ENCODE measurements around the gene GTSE1. TPM values are rescaled to one million over a fixed set of nuclear protein-coding genes. Genes with fewer than 3 reads are reported as not detected.

The GTSE1 gene
- total RNA-seq, 1 experiment from 2014 or later = 42.6 TPM

- Histone ChIP-seq H3K79me2 (ENCODE audit: insufficient read depth, low read length) (0 out of 2 replicates have a peak, but pooled peaks cover 2% of the 10 kb centered on the region), H3K14ac (ENCODE audit: insufficient read depth, low read length) (no peak overlapping the region), H3K4me1 (ENCODE audit: insufficient read depth, low read length) (no peaks in the 10 kb centered on the region), H2BK12ac (ENCODE audit: insufficient read length, low read depth, low read length) (no peak overlapping the region), H3K27ac (ENCODE audit: insufficient read length, low read depth, low read length) (no peak overlapping the region), H3K23ac (ENCODE audit: insufficient read length, low read depth, low read length) (no peak overlapping the region), H4K91ac (ENCODE audit: insufficient read length, low read depth, low read length) (no peak overlapping the region), H3K56ac (ENCODE audit: insufficient read length, low read depth, low read length) (no peak overlapping the region), H2BK5ac (ENCODE audit: insufficient read length, low read length) (no peak overlapping the region), H3K27me3 (ENCODE audit: insufficient read depth, low read length) (no peaks in the 10 kb centered on the region), H3K9ac (ENCODE audit: extremely low read depth, insufficient read length, low read length) (no peak overlapping the region), H3K4ac (ENCODE audit: low read depth, low read length) (no peak overlapping the region), H2AK5ac (ENCODE audit: insufficient read length, low read length) (no peak overlapping the region), H2BK20ac (ENCODE audit: low read depth, low read length, poor library complexity, severe bottlenecking) (no peak overlapping the region), H4K20me1 (ENCODE audit: control insufficient read depth, insufficient read depth, insufficient read length) (peaks cover 5% of the 10 kb centered on the region), H2AFZ (ENCODE audit: low read length) (no peak overlapping the region), H3K23me2 (ENCODE audit: insufficient read length, low read depth, low read length, poor library complexity, severe bottlenecking) (no peaks in the 10 kb centered on the region), H3K79me1 (ENCODE audit: insufficient read depth, low read depth, low read length, poor library complexity, severe bottlenecking) (no peaks in the 10 kb centered on the region), H2BK15ac (ENCODE audit: low read depth, low read length) (no peak overlapping the region), H3K9me3 (ENCODE audit: control insufficient read depth, low read depth, low read length) (no peaks in the 10 kb centered on the region), H3T11ph (ENCODE audit: low read length) (no peak overlapping the region), H4K5ac (ENCODE audit: insufficient read length, low read depth, low read length) (no peak overlapping the region), H3K18ac (ENCODE audit: insufficient read length, low read depth, low read length) (no peak overlapping the region), H4K8ac (replicated peaks; ENCODE audit: insufficient read length, low read depth, low read length) (no peak overlapping the region), H3K4me2 (ENCODE audit: insufficient read depth, insufficient read length, low read length) (no peak overlapping the region), H2BK120ac (ENCODE audit: low read depth, low read length, poor library complexity, severe bottlenecking) (no peak overlapping the region)
- no peak for TF ChIP-seq CTCF (conservative IDR thresholded peaks at IDR 0.05)
- H3K4me3 Mint-ChIP-seq = no peak overlapping the region; a peak in 1 of 5 replicates
- no peaks in the 10 kb centered on the region for H3K9me3 Mint-ChIP-seq
- WGBS (ENCODE audit: extremely low coverage, insufficient read length, low lambda C conversion rate) = no CpG with 5 or more reads among the region's 20 CpGs
- peak; percentile 26 for DNase-seq
- H3K27me3 Mint-ChIP-seq (ENCODE audit: low read depth) = no peaks in the 10 kb centered on the region
- peak overlapping the region in 1 of 3 experiments; percentile 61; a peak in 1 of 7 replicates for H3K27ac Mint-ChIP-seq
- peaks cover 22 to 82% (median 64%) of the 10 kb centered on the region in 3 experiments; a peak in 6 of 7 replicates for H3K36me3 Mint-ChIP-seq (ENCODE audit: insufficient read depth in 1 of 3, low read depth in 3 of 3)
- no peaks in the 10 kb centered on the region for H3K4me1 Mint-ChIP-seq
Observed at GRCh38 chr22:46352691-46353386, 56.2 kb downstream of the GTSE1 start.

All from H9 (cell line).